C4-2B (cell line): ENCODE results near the gene TMEM109.

Experiments
- CTCF ChIP-seq: fragments of 450-650 bp; conservative IDR thresholded peaks from 2 replicates; pipeline ENCODE4 v1.5.1; 2017; ENCODE audit warnings: mild to moderate bottlenecking
- ZFX ChIP-seq: fragments of 450-650 bp; IDR thresholded peaks from 2 replicates; pipeline ENCODE4 v1.6.1; 2017

GRCh38 chr11:60942219-60942618 lies 28.3 kb downstream of the TMEM109 start:
- no peak for TF ChIP-seq CTCF
- TF ChIP-seq ZFX = no peak
